Activated T-cell treated with anti-CD3 and anti-CD28 coated beads for 48 hours (primary cell): Measurements from ENCODE around the gene ENOSF1.

Experiments
- DNase-seq: peaks from one replicate; pipeline ENCODE4 v3.0.0-alpha.2; 2020; ENCODE audit warnings: low read depth

ENOSF1 gene

DNA sequence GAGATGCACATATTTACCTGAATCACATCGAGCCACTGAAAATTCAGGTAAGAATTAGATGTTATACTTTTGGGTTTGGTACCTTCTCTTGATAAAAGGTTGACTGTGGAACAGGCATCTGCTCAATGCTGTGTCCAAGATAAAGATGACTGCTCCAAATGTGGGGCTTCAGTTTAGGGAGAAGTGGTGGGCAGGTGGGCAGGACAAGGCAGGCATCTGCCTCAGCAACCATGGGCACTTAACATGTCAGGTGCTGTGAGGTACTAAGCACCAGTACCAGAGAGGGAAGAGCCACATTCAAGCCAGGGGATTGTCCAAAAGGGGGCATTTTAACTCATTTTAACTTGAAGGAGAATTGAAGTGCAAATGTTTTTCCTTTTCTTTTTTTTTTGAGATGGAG lies 41.0 kb downstream of the ENOSF1 start:
- no peak for DNase-seq

DNA sequence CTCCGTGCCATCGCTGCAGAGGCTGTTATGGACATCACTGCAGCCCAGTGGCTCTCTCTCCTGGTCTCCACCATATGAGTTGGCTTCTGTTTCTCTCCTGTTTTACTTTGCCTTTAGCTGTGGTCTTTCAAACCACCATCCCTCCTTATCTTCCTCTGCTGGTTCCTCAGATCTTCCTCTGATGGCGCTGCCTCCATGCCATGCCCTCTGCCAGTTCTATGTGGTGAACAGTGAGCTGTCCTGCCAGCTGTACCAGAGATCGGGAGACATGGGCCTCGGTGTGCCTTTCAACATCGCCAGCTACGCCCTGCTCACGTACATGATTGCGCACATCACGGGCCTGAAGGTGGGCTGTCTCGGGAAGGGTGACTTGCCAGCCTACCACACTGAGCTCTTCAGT lies 41.9 kb downstream of the ENOSF1 start:
- DNase-seq, result no peak

DNA sequence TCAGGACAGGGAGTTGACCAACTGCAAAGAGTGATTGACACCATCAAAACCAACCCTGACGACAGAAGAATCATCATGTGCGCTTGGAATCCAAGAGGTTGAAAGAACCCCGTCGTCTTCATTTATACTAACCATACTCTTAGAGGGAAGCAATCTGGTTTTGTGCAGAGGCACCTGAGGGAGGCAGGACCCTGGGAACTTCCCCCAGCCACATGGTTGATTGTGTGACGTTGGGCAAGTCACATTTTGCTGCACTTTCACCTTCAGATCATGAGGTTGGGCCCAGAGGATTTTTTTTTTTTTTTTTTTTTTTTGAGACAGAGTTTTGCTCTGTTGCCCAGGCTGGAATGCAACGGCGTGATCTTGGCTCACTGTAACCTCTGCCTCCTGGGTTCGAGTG lies 43.4 kb downstream of the ENOSF1 start:
- DNase-seq, result no peak

DNA sequence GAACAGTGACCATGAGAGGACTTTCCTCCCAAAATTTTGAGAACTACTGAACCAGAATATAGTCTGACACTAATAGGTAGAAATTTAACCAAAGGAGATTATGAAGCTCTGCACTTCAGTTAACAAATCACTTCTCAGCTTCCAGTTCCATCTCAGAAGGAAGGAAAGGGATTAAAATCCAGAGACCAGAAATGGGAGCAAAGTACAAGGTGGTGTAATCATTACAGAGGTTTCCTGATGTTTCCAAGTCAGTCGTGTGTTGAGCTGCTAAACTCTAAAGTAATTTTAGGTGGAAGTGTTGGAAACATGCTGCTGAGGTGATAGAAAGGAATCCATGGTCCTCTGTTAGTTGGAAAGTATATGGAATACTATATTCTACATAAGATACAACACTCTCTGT lies 44.2 kb downstream of the ENOSF1 start:
- no peak for DNase-seq

DNA sequence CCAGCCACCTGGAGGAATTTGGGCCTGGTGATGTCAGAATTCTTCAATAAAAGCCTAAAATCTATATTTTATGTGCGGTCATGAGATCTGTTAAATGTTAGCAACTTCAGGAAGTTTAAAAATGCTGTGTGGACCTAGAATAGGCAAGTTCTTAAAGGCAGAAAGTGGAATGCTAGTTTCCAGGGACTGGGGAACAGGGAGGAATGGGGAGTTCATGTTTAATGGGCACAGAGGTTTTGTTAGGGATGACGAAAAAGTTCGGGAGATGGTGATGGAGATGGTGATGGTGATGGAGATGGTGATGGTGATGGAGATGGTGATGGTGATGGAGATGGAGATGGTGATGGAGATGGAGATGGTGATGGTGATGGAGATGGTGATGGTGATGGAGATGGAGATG lies 45.8 kb downstream of the ENOSF1 start:
- no peak for DNase-seq

DNA sequence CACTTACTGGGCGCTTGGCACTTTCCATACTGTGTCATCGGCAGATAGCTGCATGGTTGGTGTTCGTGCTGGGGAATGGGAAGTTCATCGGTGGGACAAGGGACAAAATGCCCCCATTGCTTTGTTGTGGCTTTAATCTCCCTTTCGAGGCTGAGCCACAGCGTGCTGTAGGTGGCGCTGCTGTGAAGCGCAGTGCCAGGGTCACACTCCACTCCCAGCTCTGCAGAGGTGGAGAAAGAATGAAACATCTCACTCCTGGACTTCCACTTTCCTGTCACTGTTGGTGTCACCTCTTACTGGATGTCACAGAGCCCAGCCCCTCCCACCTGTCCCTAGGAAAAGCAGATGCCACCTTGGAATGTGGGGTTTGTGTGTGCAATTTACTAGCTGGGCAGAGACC lies 46.3 kb downstream of the ENOSF1 start:
- DNase-seq, result no peak

DNA sequence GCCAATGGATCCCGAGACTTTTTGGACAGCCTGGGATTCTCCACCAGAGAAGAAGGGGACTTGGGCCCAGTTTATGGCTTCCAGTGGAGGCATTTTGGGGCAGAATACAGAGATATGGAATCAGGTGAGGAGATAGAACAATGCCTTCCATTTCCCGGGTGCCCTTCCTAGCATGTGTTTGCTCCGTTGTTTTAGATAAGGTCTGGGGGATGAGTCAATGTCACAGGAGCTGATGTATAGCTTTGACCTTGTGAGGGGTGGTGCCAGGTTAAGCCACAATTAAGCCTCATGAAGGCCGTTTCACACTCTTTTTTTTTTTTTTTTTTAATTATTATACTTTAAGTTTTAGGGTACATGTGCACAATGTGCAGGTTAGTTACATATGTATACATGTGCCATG lies 50.2 kb downstream of the ENOSF1 start:
- DNase-seq, result no peak

DNA sequence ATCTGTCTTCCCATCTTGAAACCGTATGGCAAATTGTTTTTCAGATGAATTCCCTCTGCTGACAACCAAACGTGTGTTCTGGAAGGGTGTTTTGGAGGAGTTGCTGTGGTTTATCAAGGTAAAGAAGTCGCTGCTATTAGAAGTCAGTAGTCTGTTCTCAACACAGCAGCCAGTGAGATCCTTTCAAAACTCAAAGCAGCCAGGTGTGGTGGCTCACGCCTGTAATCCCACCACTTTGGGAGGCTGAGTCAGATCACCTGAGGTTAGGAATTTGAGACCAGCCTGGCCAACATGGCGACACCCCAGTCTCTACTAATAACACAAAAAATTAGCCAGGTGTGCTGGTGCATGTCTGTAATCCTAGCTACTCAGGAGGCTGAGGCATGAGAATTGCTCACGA lies 52.8 kb downstream of the ENOSF1 start:
- no peak for DNase-seq

DNA sequence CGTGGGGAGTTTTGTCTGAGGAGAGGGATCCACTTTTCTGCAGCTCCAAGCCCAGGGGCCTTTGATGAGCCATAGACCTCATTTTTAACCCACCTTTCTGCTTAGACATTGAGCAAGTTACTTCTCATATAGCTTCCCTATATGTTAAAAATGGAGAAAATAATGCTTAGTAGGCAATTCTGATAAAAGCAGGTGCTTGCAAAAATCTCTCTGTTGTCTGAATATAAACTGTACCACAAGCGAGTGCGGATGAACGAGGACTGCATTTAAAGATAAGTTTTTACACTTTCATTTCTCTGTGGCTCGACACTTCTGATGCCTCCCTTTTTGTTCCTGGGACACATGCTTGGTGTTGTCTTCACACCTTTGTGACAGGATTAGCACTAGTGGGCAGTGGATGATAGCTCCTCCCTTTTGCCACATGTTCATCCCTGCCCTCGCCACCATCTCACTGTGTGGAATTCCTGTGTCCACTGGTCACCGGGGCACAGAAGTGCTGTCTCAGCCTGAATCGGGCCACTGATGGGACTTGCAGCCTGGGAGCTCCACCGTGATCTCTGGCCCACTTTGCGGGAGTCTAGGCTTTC lies 53.4 kb downstream of the ENOSF1 start:
- DNase-seq, result no peak

DNA sequence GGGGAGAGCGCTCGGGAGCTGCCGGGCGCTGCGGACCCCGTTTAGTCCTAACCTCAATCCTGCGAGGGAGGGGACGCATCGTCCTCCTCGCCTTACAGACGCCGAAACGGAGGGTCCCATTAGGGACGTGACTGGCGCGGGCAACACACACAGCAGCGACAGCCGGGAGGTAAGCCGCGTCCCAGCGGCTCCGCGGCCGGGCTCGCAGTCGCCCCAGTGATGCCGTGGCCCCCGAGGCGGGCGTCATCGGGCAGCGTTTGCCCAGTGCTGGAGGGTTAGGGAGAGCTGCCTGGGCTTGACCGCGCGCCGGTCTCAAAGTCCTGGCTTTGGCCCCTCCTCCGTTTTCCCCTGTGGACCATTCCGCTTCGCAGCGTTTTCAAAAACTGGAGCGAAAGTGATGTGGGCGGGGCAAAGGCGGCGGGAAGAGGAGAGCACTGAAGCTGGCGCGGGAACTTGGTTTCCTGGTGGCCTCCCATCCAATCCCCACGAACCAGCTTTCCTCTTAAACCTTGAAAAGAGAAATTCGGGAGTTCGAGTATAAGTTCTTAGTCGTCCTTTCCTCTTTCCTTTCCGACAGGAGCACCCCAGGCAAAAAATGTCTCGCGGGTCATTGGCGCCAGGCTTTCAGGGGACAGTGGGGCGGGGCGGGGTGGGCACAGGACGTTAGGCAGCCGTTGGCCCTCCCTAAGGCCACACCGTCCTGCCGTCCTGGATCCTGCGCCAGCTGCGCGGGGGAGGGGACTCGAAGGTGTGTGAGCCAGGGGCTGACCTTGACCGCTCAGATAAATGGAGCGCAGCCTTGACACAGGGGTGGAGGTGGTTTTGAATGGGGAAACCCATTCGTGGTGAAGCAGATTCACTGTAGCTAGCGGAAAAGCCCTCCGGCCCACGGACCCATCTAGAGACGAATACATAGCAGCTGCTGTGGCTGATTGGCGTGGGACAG lies 54.2 kb downstream of the ENOSF1 start:
- DNase-seq, result peak; percentile 70

DNA sequence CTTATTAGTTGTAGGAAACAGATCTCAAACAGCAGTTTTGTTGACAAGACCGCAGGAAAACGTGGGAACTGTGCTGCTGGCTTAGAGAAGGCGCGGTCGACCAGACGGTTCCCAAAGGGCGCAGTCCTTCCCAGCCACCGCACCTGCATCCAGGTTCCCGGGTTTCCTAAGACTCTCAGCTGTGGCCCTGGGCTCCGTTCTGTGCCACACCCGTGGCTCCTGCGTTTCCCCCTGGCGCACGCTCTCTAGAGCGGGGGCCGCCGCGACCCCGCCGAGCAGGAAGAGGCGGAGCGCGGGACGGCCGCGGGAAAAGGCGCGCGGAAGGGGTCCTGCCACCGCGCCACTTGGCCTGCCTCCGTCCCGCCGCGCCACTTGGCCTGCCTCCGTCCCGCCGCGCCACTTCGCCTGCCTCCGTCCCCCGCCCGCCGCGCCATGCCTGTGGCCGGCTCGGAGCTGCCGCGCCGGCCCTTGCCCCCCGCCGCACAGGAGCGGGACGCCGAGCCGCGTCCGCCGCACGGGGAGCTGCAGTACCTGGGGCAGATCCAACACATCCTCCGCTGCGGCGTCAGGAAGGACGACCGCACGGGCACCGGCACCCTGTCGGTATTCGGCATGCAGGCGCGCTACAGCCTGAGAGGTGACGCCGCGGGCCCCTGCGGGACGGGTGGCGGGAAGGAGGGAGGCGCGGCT lies 55.0 kb downstream of the ENOSF1 start, which contains the start of gene TYMS:
TSS of gene TYMS (plus strand) at position 343 of the 690 bp plus-strand sequence. CDS start at position 433, 90 bp downstream.
- DNase-seq, result peak; percentile 66

DNA sequence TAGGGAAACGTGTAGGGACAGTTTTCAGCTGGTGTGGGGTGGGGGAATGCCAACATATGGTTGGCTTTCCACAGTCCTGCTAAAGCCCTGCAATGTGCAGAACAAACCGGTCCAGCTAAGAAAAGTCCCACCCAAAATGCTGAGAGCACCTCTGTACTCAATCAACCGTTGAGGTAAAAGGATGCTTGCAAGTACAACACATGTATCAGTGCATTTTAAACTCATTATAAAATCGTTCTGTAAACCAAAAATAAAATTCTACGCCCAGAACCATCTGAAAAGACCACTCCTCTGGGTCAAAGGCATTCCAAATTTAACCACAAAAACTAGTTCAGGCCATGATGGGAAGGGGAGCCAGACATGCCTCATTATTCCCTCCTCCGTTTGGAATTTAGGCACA lies 57.0 kb downstream of the ENOSF1 start:
- DNase-seq, result no peak

DNA sequence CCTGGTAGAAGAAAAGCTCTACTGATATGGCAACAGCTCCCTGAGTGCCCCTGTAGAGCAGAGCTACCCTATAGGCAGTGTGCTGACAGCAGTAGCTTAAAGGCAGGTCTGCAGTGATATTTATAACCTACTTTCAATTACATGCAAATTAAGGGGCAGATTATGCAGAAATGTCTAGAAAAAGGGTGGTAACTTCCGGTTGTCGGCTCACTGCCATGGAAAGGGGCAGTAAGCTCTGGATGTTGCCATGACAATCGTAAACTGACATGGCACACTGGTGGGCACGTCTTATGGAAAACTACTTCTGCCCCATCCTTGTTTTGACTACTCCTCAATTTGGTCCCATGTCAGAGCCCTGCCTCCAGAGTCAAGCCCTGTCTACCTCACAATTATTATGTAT lies 57.8 kb downstream of the ENOSF1 start:
- no peak for DNase-seq

DNA sequence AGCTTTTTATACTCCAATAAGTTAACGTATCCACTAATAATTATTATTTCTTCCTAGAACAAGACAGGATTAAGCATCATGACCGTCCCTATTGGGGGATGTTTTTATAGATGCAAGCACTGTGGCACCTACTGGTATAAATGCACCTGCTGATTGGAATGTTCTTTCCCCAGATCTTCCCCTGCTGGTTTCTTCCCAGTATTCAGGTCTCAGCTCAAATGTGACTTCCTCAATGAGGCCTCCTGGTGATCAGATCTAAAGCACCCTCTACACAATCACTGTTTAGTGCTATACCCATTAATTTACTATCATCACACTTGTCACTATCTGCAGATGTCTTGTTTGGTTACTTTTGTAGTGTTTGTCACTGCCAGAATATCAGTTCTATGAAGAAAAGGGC lies 58.9 kb downstream of the ENOSF1 start:
- DNase-seq, result no peak

DNA sequence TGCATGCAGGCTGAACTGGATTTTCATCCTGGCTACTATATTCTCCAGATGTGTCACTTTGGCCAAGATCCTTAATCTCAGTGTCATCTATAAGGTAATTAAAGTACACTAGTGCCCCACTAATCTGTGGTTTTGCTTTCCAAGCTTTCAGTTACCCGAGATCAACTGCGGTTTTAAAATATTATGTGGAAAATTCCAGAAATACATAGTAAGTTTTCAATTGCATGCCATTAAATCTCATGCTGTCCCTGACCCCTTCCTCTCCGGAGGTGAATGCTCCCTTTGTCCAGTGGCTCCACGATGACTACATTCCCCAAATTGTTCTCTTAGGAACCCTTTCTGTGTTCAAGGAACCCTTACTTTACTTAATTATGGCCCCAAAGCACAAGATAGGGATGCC lies 60.3 kb downstream of the ENOSF1 start:
- no peak for DNase-seq

DNA sequence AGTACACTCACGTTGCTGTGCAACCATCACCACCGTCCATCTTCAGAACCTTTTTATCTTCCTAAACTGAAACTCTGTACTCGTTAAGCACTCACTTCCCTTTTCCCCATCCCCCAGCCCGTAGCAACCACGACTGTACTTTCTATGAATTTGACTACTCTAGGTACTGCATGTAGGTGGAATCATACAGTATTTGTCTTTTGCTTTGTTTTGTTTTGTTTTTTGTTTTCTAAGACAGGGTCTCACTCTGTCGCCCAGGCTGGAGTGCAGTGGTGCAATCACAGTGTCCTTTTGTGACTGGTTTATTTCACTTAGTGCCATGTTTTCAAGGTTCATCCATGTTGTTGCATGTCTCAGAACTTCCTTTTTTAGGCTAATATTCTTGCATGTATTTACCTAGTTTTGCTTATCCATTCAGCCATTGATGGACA lies 62.0 kb downstream of the ENOSF1 start:
- no peak for DNase-seq

DNA sequence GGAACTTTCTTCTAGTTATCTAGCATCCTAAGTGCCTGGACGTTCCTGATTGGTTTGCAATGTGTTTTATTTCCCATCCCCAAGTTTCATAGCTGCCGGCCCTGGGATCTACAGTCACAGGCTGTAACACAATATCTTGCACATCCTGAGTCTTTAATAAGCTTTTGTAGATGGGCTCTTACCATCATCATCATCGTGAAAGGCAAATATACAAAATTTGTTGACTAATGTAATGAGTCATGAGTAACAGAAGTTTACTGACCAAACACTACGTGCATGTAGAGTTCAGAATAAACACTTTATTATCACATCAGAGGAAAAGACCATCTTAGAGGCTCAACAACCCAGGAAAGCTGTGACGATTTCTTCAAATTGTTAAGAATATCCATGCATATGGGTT lies 63.1 kb downstream of the ENOSF1 start:
- no peak for DNase-seq

DNA sequence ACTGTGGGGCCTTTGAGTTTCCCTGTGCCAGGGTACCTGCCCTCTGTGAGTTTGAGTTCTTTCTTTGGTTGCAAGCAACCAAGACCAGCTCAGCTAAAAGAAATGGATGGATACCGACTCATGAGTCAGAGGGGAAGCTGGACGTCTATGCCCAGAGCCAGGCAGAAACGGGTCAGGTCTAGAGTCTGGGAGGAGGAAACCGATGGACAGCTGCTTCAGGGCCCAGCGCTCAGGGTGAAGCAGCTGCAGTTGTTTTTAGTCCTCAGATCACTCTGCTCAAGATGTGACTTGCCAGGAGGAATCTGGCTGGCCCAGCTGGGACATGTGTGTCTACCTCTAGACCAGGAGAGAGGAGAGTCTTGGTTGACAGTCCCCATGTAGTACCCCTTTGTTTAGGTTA lies 65.1 kb downstream of the ENOSF1 start:
- no peak for DNase-seq

DNA sequence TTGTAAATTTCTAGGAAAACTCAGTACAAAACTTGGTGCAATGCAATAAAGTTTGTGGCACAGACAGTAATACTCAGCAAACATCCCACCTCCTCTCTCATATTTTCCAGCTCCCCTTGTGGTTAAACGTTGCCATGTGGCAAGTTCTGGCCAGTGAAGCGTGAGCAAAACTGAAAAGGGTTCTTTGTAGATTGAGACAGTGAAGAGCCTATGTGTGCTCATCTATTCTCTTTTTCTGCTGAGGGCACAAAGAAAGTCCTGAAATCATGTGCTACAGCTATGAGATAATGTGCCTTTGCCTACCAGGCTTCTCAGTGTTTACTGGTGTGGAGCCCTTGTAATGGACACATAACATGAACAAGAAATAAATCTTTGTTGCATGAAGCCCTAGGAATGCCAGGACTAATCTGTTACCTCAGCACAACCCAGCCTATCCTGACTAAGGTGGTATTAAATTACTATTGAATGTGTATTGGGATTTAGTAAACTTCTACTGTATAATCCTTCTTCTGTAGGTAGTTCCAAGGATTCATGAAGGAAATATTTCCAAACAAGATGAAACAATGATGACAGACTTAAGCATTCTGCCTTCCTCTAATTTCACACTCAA lies 67.9 kb downstream of the ENOSF1 start:
- DNase-seq, result no peak

DNA sequence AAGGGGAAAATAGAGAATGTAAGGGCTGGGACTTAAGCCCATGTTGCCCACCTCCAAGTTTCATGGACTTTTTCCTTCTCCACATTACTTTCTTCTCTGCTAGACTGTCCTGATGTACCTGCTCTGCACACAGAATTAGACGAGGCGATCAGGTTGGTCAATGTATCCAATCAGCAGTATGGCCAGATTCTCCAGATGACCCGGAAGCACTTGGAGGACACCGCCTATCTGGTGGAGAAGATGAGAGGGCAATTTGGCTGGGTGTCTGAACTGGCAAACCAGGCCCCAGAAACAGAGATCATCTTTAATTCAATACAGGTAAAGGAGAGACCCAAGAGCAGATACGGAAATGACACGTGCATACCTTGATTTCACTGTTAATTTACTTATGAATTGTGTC lies 71.2 kb downstream of the ENOSF1 start:
- DNase-seq, result no peak

DNA sequence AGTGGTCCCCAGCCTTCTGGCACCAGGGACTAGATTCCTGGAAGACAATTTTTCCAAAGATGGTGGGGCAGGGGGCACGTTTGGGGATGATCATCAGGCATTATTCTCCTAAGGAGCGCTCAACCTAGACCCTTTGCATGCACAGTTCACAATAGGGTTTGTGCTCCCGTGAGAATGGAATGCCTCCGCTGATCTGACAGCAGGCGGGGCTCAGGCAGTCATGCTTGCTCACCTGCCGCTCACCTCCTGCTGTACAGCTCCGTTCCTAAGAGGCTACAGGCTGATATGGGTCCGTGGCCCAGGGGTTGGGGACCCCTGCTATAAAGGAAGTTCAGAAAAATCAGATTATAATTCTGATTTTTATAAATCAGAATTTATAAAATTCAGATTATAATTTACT lies 77.3 kb downstream of the ENOSF1 start:
- DNase-seq, result no peak

DNA sequence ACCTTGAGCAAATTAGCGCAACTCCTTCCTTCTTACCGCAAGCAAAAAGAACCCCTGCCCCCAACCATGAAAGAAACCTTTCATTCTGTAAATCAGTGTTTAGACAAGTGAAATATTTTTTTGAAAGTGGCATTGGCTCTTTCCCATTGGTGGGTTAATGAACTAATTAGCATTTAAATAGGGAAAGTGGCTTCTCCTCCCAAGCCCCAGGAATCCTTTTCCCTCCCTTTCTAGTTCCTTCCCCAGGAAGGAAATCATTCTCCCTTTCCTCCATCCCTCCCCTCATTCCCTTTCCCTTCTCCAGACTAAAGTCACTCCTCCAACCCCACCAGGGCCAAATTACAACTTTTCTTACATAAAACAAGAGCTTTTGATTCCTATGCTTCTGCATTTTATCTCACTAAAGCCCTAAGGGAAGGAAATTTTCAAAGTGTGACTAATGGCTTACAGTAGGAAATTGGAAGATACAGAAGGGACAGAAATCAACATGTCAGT lies 77.8 kb downstream of the ENOSF1 start:
- DNase-seq, result no peak
